NCI-H2227 (cell line): ENCODE data around the gene CDC42BPA.
"Not testable (repeated sequence)": the region's sequence is repeated elsewhere in the genome, so short reads cannot be mapped to it uniquely, and the experiment has no call there.

Source experiments
- DNase-seq: peaks from one replicate; lab custom pipeline; 2025; ENCODE audit not compliant: unreplicated experiment; lab: John Stamatoyannopoulos, UW

CDC42BPA gene

DNA sequence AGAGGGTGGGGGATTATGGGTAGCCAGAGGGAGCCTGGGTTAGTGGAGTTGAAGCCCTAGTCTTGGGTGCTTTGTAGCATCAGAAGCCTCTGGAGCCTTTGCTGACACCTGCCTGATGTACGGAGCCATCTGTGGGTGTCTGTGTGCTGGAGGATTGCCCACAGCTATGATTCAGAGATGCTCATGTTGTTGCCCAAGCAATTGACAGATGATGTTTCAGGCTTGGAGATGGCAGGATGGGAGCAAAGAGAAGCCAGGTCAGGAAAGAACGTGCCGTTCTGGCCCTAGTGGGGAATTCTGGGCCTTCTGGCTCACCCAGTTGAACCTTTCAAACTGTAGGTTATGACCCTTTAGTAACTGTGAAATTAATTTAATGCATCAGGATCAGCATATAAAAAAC lies 350.6 kb downstream of the CDC42BPA start:
- DNase-seq = no peak

DNA sequence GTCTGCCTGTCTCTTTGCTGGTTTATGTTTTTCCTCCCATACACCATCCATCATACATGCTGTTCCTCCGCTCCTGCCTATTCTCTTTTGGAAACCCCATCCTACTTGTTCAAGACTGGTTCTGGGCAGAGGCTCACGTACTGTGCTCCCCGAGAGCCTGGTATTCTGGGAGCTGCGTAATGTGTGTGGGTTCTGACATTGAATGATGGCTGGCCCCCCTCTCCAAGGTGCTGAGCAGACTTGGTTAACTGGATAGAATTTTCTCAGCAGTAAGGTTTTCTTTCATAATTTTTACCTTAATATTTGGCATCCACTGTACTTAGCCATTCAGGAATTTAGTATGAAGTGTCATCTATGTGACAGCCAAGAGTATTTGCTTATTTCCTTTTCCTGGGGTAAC lies 351.6 kb downstream of the CDC42BPA start:
- no peak for DNase-seq

DNA sequence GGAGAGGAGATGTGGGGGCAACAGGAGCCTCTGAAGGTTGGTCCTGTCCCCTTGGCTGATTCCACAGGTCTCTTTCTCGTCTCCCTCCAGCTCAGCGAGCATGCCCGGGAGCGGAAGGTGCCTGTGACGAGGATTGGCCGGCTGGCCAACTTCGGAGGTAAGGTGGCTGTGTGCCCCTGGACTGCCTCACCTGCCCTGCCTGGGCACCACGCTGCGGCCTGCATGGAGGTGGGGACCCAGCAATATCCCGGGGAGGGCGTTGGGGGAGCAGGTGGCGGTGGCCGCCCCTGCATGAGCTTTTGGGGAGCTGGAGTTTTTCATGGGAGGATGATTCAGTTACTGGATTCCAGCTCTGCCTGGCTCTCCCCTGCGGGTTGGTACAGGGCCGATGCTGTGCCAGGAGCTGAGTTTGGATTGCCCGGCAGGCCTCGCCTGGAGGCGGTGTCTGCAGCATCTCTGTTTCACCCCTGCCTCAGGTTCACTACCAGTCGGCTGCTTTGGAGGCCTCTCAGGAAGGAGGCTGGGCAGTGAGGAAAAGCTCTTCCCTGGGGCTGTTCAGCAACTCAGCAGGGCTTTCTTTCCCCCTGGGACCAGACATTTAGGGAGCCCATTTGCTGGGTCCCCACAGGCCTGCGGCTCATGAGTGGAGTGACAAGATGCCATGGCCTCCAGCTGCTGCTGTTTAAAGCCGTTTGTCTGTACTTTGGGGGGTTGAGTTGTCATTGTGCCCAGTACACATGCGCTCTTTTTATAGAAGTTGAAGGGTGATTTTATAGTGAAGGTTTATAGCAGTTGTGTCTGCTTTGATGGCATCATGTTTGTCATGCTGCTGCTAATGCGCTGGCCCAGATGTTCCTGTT lies 352.5 kb downstream of the CDC42BPA start:
- DNase-seq = no peak

DNA sequence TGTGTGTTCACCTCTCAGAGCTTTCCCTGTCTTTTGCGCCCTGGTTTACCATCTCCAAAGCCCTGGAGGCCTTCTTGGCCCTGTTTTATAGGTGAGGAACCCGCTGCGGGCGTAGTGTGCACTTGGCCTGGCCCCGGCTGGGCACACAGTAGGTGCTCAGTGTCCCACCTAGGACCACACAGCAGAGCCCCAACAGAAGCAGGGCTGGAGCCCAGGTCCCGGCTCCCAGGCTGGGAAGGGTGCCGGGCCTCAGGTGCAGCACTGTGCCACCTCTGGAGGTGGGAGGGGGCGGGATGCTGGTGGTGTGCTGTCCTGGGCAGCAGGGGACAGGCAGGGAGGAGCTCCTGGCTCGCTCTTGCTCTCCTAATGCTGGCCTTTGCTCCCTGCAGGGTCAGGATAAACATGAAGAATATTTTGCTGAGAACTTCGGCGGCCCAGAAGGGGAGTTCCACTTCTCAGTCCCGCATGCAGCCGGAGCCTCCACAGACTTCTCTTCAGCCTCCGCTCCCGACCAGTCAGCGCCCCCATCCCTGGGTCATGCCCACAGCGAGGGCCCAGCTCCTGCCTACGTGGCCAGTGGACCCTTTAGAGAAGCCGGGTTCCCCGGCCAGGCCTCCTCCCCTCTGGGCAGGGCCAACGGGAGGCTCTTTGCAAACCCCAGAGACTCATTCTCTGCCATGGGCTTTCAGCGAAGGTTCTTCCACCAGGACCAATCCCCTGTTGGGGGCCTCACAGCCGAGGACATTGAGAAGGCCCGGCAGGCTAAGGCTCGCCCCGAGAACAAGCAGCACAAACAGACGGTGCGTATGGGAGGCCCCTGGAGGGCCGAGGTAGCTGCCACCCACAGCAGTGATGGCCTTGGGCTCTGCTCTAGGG lies 353.4 kb downstream of the CDC42BPA start:
- DNase-seq = no peak

DNA sequence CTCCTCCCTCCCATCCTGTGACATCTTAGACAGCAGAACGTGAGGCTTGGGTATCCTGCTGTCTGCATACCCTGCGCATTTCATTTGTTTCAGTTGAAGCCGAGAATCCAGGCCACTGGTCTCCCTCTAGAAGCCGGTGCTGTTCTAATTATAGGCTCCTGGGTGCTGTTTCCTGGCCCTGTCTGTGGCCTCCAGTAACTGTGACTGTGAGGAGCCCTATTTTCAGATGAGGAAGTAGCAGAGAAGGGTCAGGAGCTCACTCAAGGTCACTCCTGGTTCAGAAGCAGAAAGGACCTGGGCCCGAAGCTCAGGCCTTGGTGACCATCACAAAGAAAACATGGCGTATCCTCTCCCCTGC lies 354.2 kb downstream of the CDC42BPA start:
- DNase-seq = no peak

GRCh38 chr1:226962421-226963391 lies 355.6 kb downstream of the CDC42BPA start:
- DNase-seq = no peak

- no peak for DNase-seq
These were observed 357.1 kb downstream of the CDC42BPA start for GRCh38 chr1:226960944-226961765.

- no peak for DNase-seq
These were observed 358.0 kb downstream of the CDC42BPA start for GRCh38 chr1:226960256-226960655.

- no peak for DNase-seq
These were observed 360.0 kb downstream of the CDC42BPA start for GRCh38 chr1:226958300-226958699.

GRCh38 chr1:226957714-226958113 lies 360.6 kb downstream of the CDC42BPA start:
- no peak for DNase-seq

DNA sequence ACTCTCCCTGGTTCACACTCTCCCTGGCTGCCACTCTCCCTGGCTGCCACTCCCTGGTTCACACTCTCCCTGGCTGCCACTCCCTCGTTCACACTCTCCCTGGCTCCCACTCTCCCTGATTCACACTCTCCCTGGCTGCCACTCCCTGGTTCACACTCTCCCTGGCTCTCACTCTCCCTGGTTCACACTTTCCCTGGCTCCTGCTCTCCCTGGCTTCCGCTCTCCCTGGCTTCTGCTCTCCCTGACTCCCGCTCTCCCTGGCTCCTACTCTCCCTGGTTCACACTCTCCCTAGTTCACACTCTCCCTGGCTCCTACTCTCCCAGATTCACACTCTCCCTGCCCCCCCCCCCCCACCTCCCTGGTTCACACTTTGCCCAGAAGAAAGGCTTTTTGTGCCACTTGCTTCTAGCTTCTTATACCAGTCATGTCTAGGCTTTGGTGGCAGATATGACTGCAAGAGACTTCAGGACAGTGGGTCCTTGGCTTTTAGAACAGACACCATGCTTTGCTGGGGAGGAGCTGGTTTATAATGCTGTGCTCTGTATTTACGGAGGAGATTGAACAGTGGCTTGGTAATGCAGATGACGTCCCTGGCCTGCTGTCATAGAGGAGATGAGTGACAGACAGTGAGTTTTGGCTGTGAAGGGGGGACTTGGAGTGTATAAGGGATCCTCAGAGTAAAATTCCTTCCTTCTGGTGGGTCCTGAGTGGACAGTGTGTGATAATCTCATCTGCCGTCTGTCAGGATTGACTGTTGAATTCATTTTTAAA lies 361.2 kb downstream of the CDC42BPA start:
- no peak for DNase-seq

DNA sequence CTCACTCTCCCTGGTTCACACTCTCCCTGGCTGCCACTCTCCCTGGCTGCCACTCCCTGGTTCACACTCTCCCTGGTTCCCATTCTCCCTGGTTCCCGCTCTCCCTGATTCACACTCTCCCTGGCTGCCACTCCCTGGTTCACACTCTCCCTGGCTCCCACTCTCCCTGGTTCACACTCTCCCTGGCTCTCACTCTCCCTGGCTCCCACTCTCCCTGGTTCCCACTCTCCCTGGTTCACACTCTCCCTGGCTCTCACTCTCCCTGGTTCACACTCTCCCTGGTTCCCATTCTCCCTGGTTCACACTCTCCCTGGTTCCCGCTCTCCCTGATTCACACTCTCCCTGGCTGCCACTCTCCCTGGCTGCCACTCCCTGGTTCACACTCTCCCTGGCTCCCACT lies 362.4 kb downstream of the CDC42BPA start:
- DNase-seq = not testable (repeated sequence)

DNA sequence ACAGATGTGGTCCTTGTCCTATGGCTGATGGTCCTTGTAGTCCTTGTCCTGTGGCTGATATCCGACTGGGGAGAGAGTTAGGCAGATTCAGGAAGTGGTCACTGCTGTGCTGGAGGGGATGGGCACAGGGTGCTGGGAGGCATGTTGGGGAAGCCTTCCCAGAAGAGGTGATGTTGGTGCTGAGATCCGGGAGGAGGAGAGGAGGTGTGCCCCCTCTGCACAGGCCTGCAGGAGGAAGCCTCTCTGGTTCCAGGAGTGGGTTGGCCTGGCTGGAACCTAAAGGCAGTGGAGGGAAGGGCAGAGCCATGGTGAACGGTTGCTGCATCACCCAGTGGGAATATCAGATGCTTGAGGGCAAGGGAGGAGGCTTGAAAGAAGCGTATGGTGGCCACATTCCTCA lies 363.5 kb downstream of the CDC42BPA start:
- DNase-seq = no peak

GRCh38 chr1:226954337-226954736 lies 364.0 kb downstream of the CDC42BPA start:
- no peak for DNase-seq

- DNase-seq = no peak
These were observed 365.0 kb downstream of the CDC42BPA start for GRCh38 chr1:226953175-226953800.

DNA sequence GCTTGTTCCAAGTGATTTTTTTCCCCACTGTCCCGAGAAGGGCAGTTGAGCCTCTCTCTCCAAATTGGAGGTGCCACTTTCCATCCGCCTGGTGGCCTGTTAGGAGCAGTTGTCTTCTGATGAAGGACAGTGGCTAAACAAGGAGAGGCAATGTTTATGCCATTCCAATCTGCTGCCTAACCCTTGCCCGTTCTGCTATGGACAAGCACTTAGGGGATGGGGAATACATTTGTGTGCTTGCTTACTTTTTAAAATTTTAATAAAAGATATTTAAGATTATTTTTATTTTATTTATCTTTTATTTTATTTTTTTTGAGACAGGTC lies 366.2 kb downstream of the CDC42BPA start:
- no peak for DNase-seq

DNA sequence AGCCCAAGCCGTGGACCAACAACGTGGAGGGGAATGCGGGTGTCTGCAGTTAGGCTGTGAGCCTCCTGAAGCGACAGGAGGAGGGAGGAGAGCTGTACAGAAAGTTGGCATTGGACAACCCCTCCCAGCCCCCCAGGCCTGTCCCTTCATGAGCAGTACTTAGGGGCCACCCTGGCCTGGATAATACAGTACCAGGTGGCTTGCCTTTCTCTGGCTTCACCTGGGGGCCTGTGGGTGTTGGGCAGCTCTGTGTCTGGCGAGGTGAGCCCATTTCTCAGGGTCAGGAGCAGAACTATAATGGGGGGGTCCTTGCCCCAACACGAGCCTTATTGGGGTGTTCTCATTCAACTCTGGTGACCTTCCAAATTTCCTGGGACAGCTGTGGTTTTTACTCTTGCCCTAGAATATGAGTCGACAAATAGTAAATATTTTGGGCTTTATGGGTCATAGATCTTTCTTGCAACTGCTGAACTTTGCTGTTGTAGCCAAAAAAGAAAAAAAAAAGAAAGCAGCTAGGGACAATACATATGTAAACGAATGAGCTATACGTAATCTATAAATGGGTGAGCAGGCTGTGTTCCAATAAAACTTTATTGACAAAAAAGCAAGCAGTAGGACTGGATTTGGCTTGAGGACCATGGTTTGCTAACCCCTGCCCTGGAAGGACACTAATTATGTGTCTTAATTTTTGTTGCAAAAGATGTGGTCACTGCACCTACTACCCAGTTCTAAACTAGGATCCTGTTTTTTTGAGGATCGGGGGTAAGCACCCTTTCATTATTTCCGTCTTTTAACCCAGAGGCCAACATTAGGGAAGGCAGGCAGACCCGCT lies 366.8 kb downstream of the CDC42BPA start:
- no peak for DNase-seq

- DNase-seq = no peak
These were observed 367.4 kb downstream of the CDC42BPA start for GRCh38 chr1:226950871-226951270.
